ENCODE data around the gene TTC28. TPM values are rescaled to one million over a fixed set of nuclear protein-coding genes. Genes with fewer than 3 reads are reported as not detected.
"Not testable (repeated sequence)": the region's sequence is repeated elsewhere in the genome, so short reads cannot be mapped to it uniquely, and the experiment has no call there.

The TTC28 gene
- 19.1 TPM for total RNA-seq
- long read RNA-seq, partial matches to known transcripts, result 10 of 40 reads
- long read RNA-seq, other reads (novel, unspliced or antisense), result 30 of 40 reads

DNA sequence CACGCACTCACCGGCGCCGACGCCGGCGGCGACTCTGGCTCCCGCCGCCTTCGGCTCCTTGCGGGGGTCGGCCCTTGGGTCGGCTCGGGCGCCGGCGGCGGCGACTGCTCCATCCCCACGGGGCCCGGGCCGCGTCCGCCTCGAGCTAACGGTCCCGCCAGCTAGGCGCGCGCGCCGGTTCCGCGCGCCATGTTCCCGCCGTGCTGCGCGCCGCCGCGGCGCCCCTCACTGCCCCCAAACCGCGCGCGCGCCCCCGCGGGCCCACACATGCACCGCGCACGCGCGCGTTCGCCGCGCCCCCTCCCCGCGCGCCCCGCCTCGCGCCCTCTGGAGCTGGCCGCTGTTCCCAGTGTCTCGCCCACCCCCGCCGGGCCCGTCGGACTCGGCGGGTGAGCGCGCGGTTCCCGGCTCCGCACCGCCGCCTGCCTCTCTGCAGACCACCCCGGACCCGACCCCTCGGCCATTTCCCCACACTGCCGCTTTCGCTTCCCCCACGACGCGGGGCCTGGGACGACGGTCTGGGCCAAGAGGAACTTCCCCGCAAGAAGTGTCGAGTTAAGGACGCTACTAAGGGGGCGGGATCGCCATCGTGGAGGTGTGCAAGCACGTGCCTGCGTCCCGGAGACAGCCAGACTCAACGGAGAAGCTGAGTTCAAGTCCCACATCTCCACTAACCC, at the start of gene TTC28:
TTC28 (minus strand) TSS at position 230 of the 677 bp plus-strand sequence; CDS start at position 113, 117 bp downstream.
- intact Hi-C loops (cut with DNase I), result not testable (repeated sequence)
- DNase-seq (ENCODE audit: low spot score), result peak; percentile 81

DNA sequence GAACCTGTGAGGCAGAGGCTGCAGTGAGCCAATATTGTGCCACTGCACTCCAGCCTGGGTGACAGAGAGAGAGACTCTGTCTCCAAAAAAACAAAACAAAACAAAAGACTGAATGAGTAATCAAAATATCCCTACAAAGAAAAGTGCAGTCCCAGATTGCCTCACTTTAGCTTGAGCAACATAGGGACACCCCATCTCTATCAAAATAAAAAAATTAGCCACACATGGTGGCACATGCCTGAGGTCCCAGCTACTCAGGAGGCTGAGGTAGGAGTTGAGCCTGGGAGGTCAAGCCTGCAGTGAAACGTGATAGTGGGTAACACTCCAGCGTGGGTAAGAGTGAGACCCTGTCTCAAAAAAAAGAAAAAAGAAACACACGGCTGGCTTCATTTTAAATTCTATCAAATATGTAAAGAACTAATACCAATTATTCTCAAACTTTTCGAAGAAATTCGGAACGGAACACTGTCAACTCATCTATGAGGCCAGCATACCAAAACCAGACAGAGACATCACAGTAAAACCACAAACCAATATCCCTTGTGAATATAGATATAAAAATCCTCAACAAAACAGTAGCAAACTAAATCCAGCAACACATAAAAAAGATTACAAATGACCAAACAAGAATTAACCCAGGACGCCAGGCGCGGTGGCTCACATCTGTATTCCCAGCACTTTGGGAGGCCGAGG, 49.1 kb upstream of the TTC28 start:
- no peak for DNase-seq (ENCODE audit: low spot score)
- intact Hi-C loops (cut with DNase I), result no loop called here

DNA sequence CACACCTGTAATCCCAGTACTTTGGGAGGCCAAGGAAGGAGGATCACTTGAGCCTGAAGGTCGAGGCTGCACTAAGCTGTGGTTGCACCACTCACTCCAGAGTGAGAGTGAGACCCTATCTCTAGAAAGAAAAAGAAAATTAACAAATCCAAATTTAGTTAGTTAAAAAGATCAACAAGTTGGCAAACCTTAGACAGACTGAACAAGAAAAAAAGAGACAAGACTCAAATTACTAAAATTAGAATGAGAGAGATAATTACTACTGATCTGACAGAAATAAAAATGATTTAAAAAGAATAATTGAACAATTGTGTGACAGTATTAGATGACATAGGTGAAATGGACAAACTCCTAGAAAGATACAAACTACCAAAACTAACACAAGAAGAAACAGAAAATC, 48.4 kb upstream of the TTC28 start:
- intact Hi-C loops (cut with DNase I), result no loop called here
- no peak for DNase-seq (ENCODE audit: low spot score)

DNA sequence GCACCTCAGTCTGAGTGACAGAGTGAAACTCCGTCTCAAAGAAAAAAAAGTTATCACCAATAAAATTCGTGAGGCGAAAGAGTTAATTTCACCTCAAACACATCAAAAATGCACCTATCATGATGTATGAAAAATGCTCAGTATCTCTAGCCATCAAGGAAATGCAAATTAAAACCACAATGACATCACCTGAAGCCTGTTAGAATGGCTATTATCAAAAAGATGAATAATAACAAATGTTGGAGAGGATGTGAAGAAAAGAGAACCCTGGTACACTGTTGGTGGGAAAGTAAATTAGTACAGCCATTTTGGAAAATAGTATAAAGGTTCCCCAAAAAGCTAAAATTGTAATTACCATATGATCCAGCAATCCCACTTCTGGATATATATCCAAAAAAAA, 38.4 kb upstream of the TTC28 start:
- no peak for DNase-seq (ENCODE audit: low spot score)
- intact Hi-C loops (cut with DNase I), result no loop called here

DNA sequence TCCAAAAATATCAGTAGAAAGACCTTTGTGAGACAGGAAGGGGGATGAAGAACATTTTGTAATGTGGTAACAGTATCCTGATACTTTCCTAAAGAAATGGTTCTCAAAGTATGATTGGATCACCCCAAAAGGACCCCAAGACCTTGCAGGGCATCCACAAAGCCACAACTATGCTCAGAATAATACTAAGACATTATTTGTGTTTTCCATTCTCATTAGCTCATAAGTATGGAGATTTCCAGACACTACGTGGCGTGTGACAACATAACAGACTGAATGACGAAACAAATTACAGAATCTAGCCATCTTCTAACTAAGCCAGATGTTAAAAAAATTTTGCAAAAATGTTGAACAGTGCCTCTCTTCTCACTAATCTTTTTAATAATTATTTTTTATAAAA, 37.0 kb upstream of the TTC28 start:
- intact Hi-C loops (cut with DNase I), result no loop called here
- no peak for DNase-seq (ENCODE audit: low spot score)

DNA sequence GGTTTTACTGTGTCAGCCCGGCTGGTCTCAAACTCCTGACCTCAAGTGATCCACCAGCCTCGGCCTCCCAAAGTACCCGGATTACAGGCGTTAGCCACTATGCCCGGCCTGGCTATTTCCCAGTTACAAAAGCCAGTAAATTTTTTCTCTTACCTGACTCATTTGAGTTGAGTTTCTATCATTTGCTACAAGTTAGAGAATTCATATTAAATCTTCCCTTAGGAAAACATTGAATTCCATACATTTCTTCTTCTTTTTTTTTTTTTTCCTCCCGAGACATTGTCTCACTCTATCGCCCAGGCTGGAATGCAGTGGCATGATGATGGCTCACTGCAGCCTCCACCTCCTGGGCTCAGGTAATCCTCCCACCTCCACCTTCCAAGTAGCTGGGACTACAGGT, 36.0 kb upstream of the TTC28 start:
- intact Hi-C loops (cut with DNase I), result no loop called here
- no peak for DNase-seq (ENCODE audit: low spot score)

DNA sequence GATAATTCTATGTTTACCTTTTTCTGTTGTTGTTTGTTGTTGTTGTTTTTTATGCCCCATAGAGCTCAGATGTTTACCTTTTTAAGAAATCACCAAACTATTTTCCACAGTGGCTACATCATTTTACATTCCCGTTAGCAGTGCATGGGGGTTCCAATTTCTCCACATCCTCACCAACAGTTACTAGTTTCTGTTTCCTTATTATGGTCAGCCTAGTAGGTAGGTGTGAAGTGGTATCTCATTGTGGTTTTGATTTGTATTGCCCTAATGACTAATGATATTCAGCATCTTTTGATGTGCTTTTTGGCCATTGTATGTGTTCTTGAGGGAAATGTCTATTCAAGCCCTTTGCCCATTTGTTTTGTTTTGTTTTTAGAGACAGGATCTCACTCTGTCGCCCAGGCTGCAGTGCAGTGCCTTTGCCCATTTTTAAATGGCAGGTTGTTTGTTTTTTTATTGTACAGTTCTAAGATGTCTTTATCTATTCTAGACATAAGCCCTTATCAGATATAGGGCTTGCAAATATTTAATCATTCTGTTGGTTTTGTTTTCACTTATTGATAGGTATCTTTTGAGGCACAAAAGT, 34.5 kb upstream of the TTC28 start:
- intact Hi-C loops (cut with DNase I), result no loop called here
- DNase-seq (ENCODE audit: low spot score), result no peak

DNA sequence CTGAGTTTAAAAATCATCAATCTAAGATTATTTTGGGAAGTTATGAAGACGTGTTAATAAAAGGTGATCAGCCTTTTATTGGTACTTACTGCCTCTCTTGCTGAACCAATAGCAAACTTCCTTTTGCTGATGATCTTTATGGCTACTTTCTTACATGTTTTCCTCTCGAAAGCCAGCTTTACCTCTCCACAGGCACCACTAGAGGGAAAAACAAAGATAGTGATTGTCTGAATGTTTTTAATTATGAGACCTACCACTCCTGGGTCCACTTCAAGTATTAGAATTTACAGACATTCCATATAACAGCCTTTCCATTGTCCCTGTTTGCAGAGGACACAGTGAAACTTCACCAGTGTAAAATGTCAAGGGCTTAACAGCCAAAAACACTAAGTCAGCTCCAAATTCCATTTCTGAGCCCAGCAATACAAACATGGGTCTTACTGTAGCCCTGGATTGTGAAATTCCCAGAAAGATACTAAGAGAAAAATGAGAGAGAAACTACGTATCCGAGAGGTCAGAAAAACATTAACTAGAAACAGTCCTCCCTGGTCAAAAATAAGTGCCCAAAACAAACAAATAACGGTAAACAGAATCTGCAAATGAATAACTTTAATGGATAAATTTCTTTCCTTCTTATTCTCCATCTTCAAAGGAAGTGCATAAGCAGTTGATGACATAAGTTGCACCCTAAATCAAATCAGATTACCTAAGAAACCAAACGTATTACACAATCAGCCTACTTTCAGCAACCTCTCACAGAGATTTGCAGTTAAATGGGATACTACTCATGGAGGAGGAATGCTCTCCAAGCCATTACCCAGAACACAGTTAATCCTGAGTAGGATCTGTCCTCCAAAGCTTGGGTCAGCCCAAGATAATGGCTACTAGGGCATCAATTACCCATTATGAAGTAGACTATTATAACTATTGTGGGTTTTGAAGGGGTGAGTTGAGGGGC, 32.5 kb upstream of the TTC28 start:
- DNase-seq (ENCODE audit: low spot score), result no peak
- intact Hi-C loops (cut with DNase I), result no loop called here

DNA sequence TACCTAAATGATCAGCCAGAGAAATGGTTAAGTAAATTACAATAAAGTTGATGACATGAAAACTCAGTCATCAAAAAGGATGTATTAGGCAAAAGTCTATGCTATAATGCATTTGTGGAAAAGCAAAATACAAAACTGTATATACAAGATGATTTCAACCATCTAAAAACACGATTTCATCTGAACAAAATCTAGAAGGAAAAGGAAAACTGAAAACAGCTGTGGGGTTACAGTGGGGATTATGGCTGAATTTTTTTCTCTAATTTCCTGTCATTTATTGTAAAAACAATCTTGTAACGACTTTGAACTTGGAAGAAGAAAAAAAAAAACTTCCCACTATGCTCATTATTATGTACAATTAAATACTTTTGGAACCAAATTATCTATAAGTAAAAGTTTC, 31.7 kb upstream of the TTC28 start:
- intact Hi-C loops (cut with DNase I), result no loop called here
- DNase-seq (ENCODE audit: low spot score), result no peak

DNA sequence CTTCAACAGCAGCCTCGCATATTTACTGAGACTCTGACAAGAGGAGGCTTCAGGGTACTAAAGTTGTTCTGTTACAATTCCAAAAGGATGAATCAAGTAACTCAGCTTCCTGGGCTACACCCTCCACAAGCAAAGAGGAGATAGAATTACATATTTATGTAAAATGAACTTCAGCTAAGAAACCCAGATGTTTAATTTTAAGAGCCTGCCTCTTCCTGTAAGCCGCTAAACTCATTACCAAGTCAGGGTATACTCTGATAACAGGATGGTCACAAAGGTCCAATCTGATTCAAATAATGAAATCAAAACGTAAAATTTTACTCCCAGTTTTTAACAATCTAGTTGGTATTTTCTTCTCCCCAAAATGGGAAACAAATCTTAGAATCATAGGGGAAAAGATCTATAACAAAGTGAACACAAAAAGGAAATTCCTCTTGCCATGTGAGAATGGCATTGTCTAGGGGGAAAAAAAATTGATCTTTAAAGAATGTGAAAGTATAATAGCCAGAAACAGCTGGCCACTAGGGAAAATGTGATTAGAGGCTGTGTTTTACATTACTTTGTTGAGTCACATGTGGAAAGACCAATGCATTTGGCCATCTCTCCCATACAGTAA, 31.0 kb upstream of the TTC28 start:
- intact Hi-C loops (cut with DNase I), result no loop called here

DNA sequence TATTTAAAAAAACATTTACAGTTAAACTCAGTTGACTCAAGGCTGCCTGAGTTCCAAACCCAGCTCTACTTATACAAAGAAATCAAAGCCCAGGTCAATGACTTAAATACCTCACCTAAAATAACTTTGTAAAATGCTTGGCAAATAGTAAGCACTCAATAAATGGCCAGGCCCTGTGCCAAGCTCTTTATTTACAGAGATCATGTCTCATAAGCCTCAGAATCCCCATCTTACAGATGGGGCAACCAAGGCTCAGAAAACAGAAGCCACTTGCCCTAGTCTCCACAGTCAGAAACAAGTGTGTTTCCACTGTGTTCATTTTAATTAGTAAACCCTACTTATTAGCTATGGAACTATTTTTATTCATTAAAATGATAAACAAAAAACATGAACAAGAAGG, 30.5 kb upstream of the TTC28 start:
- DNase-seq (ENCODE audit: low spot score), result no peak
- intact Hi-C loops (cut with DNase I), result no loop called here

More for the DNA sequence above, 31.0 kb upstream of the TTC28 start:
- no peak for DNase-seq (ENCODE audit: low spot score)

DNA sequence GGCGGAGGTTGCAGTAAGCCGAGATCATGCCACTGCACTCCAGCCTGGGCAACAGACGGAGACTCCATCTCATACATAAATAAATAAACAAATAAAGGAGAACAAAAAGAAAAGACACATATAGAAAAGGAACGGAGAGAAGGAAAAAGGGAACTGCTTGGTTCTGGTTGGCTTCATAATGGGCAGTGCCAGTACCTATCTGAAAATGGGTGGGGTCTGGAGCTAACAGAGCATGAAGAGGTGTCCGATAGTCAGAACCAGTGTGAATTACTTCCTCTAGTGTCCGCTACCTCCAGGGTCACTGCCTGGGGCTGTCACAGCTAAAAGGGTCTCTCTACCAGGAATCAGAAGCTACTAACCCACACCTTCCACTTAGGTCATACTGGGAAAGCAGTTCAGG, 27.2 kb upstream of the TTC28 start:
- intact Hi-C loops (cut with DNase I), result no loop called here
- no peak for DNase-seq (ENCODE audit: low spot score)

DNA sequence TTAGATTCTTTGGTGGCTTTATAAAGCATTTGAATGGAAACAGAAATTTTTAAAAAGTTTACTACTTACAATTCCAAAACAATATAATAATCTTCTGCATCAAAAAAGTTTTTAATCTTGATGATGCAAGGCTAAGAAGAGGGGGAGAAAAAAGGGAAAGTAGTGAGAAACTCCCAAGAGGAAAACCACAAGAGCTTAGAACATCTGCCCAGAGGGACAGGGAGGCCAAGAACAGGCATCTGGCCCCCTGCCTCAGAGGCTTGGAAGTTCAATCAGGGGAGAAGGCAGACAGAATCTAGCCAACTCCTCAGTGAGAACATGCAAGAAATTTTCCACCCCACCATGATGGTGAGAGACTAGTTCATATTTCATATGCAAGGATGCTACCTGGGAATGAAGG, 23.8 kb upstream of the TTC28 start:
- DNase-seq (ENCODE audit: low spot score), result no peak
- intact Hi-C loops (cut with DNase I), result no loop called here

DNA sequence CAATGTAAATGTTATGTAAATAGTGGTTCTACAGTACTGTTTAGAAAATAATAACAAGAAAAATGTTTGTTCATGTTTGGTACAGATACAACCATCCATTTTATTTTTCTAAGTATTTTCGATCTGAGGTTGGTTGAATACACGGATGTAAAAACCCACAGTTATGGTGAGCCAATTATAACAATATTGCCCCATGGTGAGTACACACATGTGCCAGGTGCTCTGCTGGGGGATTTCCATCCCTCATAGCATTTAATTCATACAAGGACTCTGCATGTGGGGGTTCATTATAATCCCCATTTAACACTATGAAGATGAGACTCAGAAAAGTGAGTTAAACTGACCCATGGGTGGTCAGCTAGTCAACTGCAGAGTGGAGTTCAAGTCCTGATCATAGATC, 23.3 kb upstream of the TTC28 start:
- intact Hi-C loops (cut with DNase I), result no loop called here
- no peak for DNase-seq (ENCODE audit: low spot score)

DNA sequence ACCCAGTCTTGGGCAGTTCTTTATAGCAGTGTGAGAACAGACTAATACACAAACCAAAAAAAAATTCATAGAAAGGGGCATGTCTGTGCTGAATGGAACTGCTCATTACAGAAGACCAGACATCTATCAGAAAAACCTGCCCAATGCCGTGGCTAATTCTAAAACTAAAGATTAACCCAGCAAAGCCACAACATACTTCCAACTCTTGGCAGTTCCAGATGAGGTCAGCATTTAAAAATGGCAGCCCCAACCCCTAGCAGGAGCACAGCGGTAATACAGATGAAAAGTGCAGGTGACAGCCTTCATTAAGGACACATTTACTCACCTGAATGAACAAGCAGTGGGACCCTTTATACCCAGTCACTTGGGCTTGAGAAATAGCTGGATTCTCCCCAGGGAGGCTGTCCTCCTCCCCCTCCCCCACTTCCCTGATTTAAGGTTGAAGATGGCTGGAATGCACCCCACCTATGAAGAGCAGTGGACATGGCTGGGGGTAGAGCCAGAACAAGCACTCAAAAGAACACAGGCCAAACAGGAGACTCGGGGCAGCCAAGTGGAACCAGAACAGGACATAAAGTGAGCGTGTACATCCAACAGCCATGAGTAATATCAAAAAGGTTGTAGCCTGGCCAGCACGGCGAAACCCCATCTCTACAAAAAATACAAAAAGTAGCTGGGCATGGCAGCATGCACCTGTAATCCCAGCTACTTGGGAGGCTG, 13.6 kb upstream of the TTC28 start:
- DNase-seq (ENCODE audit: low spot score); intact Hi-C loops (cut with DNase I): not testable (repeated sequence)

DNA sequence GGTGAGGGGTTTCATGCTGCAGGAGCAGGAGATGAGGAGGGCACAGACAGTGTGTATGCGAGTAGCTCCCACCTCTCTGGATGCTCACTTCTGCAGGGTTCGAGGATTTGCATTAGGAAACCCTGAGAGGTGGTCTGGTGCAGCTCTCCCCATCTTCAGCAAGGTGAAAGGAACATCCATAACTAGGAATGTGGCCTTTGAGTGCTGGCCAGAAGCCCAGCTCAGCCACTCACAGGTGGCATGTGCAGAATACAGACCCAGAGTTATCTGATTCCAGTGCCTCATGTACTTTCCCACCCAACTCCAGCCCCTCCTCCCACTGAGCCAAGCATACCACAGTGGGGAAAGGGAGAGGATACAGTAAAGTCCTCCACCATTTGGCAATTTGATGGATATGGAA, 10.2 kb upstream of the TTC28 start:
- DNase-seq (ENCODE audit: low spot score); intact Hi-C loops (cut with DNase I): not testable (repeated sequence)

DNA sequence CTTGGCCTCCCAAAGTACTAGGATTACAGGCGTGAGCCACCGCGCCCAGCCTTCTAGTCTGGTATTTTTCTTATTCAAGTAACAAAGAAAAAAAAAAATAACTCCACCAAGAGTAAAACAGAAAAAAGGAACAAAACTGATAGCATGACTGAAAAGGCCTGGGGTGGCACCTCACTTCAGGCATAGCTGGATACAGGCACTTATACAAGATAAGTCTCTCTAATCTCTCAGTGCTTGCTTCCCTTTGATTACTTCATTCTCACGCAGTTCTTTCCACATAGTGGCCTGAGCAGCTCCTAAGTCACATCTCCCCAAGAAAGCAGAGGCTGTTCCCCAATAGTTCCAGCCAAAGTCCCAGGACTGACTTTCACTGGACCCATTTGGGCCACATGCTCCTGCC, 3.3 kb upstream of the TTC28 start:
- peak; percentile 44 for DNase-seq (ENCODE audit: low spot score)
- intact Hi-C loops (cut with DNase I), result not testable (repeated sequence)

DNA sequence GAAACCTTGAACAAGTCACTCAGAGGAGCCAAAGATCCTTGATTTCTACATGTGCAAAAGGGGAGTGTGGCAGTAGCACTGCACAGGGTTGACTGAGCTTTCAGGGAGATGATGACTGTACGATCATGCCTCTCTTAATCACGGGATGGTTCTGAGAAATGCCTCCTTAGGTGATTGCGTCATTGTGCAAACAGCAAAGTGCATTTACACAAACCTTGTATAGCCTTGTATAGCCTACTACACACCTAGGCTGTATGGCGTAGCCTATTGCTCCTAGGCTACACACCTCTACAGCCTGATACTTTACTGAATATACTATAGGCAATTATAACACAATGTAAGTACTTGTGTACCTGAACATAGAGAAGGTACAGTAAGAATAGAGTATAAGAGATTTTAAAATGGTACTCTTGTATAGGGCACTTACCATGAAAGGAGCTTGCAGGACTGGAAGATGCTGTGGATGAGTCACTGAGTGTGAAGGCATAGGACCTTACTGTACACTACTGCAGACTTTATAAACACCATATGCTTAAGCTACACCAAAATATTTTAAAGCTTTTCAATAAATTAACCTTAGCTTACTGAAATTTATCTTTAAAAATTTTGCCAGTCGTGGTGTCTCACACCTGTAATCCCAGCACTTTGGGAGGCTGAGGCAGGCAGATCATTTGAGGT, 1.3 kb upstream of the TTC28 start:
- DNase-seq (ENCODE audit: low spot score); intact Hi-C loops (cut with DNase I): not testable (repeated sequence)

Measured in cardiac septum (tissue), 1 donor.